Neural progenitor cell (in vitro differentiated cells): ENCODE measurements around the gene CFAP157.

ENCODE experiments used
- CTCF ChIP-seq: fragments of 200-600 bp; sonication (generic); IDR thresholded peaks from 2 replicates; pipeline ENCODE4 v1.5.1; 2017; ENCODE audit warnings: antibody characterized with exemption, mild to moderate bottlenecking
- EZH2 ChIP-seq: fragments of 200-600 bp; sonication (generic); IDR thresholded peaks from 2 replicates; pipeline ENCODE4 v1.6.1; 2017; ENCODE audit warnings: antibody characterized with exemption, mild to moderate bottlenecking, moderate library complexity
- EZH2phosphoT487 ChIP-seq: fragments of 200-600 bp; sonication (generic); IDR thresholded peaks from 2 replicates; pipeline ENCODE4 v1.6.1; 2017; ENCODE audit warnings: antibody characterized with exemption

DNA sequence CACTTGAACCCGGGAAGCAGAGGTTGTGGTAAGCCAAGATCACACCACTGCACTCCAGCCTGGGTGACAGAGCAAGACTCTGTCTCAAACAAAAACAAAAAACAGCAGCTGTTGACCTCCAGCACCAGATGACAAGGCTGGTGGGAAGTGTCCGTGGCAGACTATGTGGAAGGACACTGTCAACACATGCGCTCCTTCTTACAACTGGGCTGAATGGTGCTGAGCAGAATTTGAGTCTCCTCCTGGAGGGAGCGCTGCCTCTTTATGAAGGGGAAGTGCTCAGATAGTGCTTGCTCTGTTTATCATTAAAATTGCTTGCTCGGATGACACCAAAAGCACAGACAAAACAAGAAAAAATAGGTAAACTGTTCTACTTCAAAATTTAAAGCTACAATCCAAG, 9.2 kb upstream of the CFAP157 start:
- TF ChIP-seq CTCF = no peak
- no peak for TF ChIP-seq EZH2
- TF ChIP-seq EZH2phosphoT487 = no peak
